WTC11 (cell line): Measurements from ENCODE around the gene TRPC3. TPM values are rescaled to one million over a fixed set of nuclear protein-coding genes. Genes with fewer than 3 reads are reported as not detected.

ENCODE experiments used
- ATAC-seq: fragments of 200-7000 bp; cut with Tn5 transposase; 2 replicates; pipeline ENCODE4 v1.10.0; 2021; ENCODE audit warnings: mild to moderate bottlenecking, moderate library complexity
- CTCF ChIA-PET: fragments of 300-600 bp; sonication (Branson Sonifier 250); formaldehyde crosslinking; loops from one replicate; lab custom pipeline; 2021; ENCODE audit warnings: antibody characterized with exemption; lab: Charles Lee
- POLR2A ChIA-PET: fragments of 350-600 bp; sonication (Branson Sonifier 250); formaldehyde crosslinking; loops from one replicate; lab custom pipeline; 2021; ENCODE audit warnings: antibody characterized with exemption; lab: Charles Lee
- DNase-seq: peaks from one replicate; pipeline ENCODE4 v3.0.0; 2021; ENCODE audit warnings: low spot score
- H3K27ac Mint-ChIP-seq: 2 replicates; pipeline ENCODE4 v1.8.0; 2021; ENCODE audit warnings: mixed read lengths
- H3K27me3 Mint-ChIP-seq: 2 replicates; pipeline ENCODE4 v1.8.0; 2021; ENCODE audit warnings: low read depth, mild to moderate bottlenecking, moderate library complexity, mixed read lengths
- H3K36me3 Mint-ChIP-seq: 2 replicates; pipeline ENCODE4 v1.8.0; 2021; ENCODE audit warnings: mixed read lengths
- H3K4me1 Mint-ChIP-seq: 2 replicates; pipeline ENCODE4 v1.8.0; 2022; ENCODE audit warnings: mixed read lengths
- H3K4me3 Mint-ChIP-seq: 2 replicates; pipeline ENCODE4 v1.8.0; 2021; ENCODE audit warnings: mild to moderate bottlenecking, moderate library complexity, mixed read lengths
- H3K9me3 Mint-ChIP-seq: 2 replicates; pipeline ENCODE4 v1.8.0; 2021; ENCODE audit warnings: mixed read lengths
- AFF4 ChIP-seq: sonication (generic); formaldehyde crosslinking; IDR thresholded peaks from 2 replicates; pipeline ENCODE4 v1.8.1; 2023; ENCODE audit warnings: mild to moderate bottlenecking, missing genetic modification reagents, borderline replicate concordance
- ARID4B ChIP-seq: sonication (generic); formaldehyde crosslinking; IDR thresholded peaks from 2 replicates; pipeline ENCODE4 v1.8.0; 2023; ENCODE audit warnings: missing genetic modification reagents, mild to moderate bottlenecking, borderline replicate concordance
- ATF2 ChIP-seq: sonication (generic); formaldehyde crosslinking; IDR thresholded peaks from 2 replicates; pipeline ENCODE4 v1.8.1; 2022; ENCODE audit warnings: low read depth, missing genetic modification reagents, borderline replicate concordance
- ATF6 ChIP-seq: sonication (generic); formaldehyde crosslinking; IDR thresholded peaks from 2 replicates; pipeline ENCODE4 v1.8.1; 2023; ENCODE audit warnings: mild to moderate bottlenecking, missing genetic modification reagents
- CREM ChIP-seq: sonication (generic); formaldehyde crosslinking; IDR thresholded peaks from 2 replicates; pipeline ENCODE4 v1.8.1; 2022; ENCODE audit warnings: mild to moderate bottlenecking, missing genetic modification reagents, moderate library complexity
- E2F5 ChIP-seq: sonication (generic); formaldehyde crosslinking; IDR thresholded peaks from 2 replicates; pipeline ENCODE4 v1.8.1; 2022; ENCODE audit warnings: mild to moderate bottlenecking, moderate library complexity, missing genetic modification reagents
- ERG ChIP-seq: fragments of 250-450 bp; sonication (Bioruptor Pico); IDR thresholded peaks from 2 replicates; pipeline ENCODE4 v1.8.0; 2021; ENCODE audit warnings: mild to moderate bottlenecking
- GABPB1 ChIP-seq: sonication (generic); formaldehyde crosslinking; IDR thresholded peaks from 2 replicates; pipeline ENCODE4 v1.8.1; 2023; ENCODE audit warnings: mild to moderate bottlenecking, missing genetic modification reagents
- HMGXB4 ChIP-seq: sonication (generic); formaldehyde crosslinking; IDR thresholded peaks from 2 replicates; pipeline ENCODE4 v1.8.1; 2023; ENCODE audit warnings: mild to moderate bottlenecking, moderate library complexity, missing genetic modification reagents
- IRF1 ChIP-seq: sonication (generic); formaldehyde crosslinking; IDR thresholded peaks from 2 replicates; pipeline ENCODE4 v1.8.0; 2023; ENCODE audit warnings: missing genetic modification reagents
- PREB ChIP-seq: sonication (generic); formaldehyde crosslinking; IDR thresholded peaks from 2 replicates; pipeline ENCODE4 v1.8.1; 2022; ENCODE audit warnings: mild to moderate bottlenecking, missing genetic modification reagents, moderate library complexity, borderline replicate concordance
- SMAD3 ChIP-seq: sonication (generic); formaldehyde crosslinking; IDR thresholded peaks from 2 replicates; pipeline ENCODE4 v1.8.0; 2022; ENCODE audit warnings: missing genetic modification reagents, mild to moderate bottlenecking, borderline replicate concordance
- SP1 ChIP-seq: sonication (generic); formaldehyde crosslinking; conservative IDR thresholded peaks from 2 replicates; pipeline ENCODE4 v1.8.1; 2022; ENCODE audit warnings: missing genetic modification reagents
- ZBTB21 ChIP-seq: sonication (generic); formaldehyde crosslinking; IDR thresholded peaks from 2 replicates; pipeline ENCODE4 v1.8.1; 2023; ENCODE audit warnings: mild to moderate bottlenecking, missing genetic modification reagents, borderline replicate concordance
- ZNF232 ChIP-seq: sonication (generic); formaldehyde crosslinking; IDR thresholded peaks from 2 replicates; pipeline ENCODE4 v1.8.0; 2022; ENCODE audit warnings: mild to moderate bottlenecking, missing genetic modification reagents
- total RNA-seq: library from RNA; stranded (reverse); gene quantifications from 3 replicates; pipeline ENCODE4 v1.2.3, GENCODE V29; 2021

Gene TRPC3
- total RNA-seq, 1 experiment from 2014 or later, result 0.26 TPM

- POLR2A ChIA-PET, result interaction anchor here (0.7 to 1.3 kb wide), 4 partner anchors 38 to 173 kb away, joined by 3 to 5 read pairs (median 4); partner anchors contain the start of genes ANXA5 and EXOSC9
- Mint-ChIP-seq H3K36me3 (peaks cover 19% of the 10 kb centered on the region), H3K27me3 (no peaks in the 10 kb centered on the region), H3K4me1 (peaks cover 9% of the 10 kb centered on the region; the same call in 1 of the 2 replicates), H3K9me3 (no peaks in the 10 kb centered on the region), H3K4me3 (peak within 1 kb of the TSS; percentile 91), H3K27ac (peak within 1 kb of the TSS; percentile 90)
- ATAC-seq (peak; percentile 98), DNase-seq (peak; percentile 100)
- CTCF ChIA-PET, result interaction anchor here (0.6 to 0.9 kb wide), 2 partner anchors 74 to 448 kb away, joined by 3 read pairs; no protein-coding TSS in a partner anchor
- TF ChIP-seq ATF2 (CRISPR knock-in tag) (no peak), E2F5 (CRISPR knock-in tag) (0 out of 2 replicates have a peak, but pooled peaks have one; percentile 41), IRF1 (CRISPR knock-in tag) (no peak), AFF4 (CRISPR knock-in tag) (0 out of 2 replicates have a peak, but pooled peaks have one; percentile 21), ZNF232 (CRISPR knock-in tag) (0 out of 2 replicates have a peak, but pooled peaks have one; percentile 82), ATF6 (no peak), PREB (CRISPR knock-in tag) (no peak), GABPB1 (CRISPR knock-in tag) (0 out of 2 replicates have a peak, but pooled peaks have one; percentile 20), ZBTB21 (peak; percentile 83; the same call in 1 of the 2 replicates), SMAD3 (CRISPR knock-in tag) (0 out of 2 replicates have a peak, but pooled peaks have one; percentile 75), CREM (CRISPR knock-in tag) (peak; percentile 78), SP1 (CRISPR knock-in tag) (peak; percentile 75), ARID4B (CRISPR knock-in tag) (peak; percentile 76; the same call in 1 of the 2 replicates), ERG (no peak), HMGXB4 (CRISPR knock-in tag) (peak; percentile 39; the same call in 1 of the 2 replicates)
Measured at GRCh38 chr4:121869841-121870822, 81.7 kb downstream of the TRPC3 start, which contains the start of gene BBS7. Gene BBS7, minus strand, starts transcription at chr4:121870474. Its CDS starts 161 bp downstream, at chr4:121870313.
